A673 (cell line): Measurements from ENCODE around the gene KNDC1. TPM values are rescaled to one million over a fixed set of nuclear protein-coding genes. Genes with fewer than 3 reads are reported as not detected.
"Not testable (repeated sequence)": the region's sequence is repeated elsewhere in the genome, so short reads cannot be mapped to it uniquely, and the experiment has no call there.

Source experiments
- Bru-seq: library from RNA; stranded (reverse); fragments of 400-500 nt; gene quantifications from one replicate; lab custom pipeline; 2021; lab: Mats Ljungman, UMichigan
- BruChase-seq, 2 experiments: library from RNA; stranded (reverse); fragments of 400-500 nt; gene quantifications; one replicate each; lab custom pipeline; 2021; lab: Mats Ljungman, UMichigan
- BruUV-seq: library from RNA; stranded (reverse); fragments of 400-500 nt; replicated peaks from 2 replicates; lab custom pipeline; 2021; lab: Mats Ljungman, UMichigan
- CTCF ChIA-PET: fragments of 300-600 bp; sonication (Branson Sonifier 250); formaldehyde crosslinking; loops from one replicate; lab custom pipeline; 2022; ENCODE audit warnings: antibody characterized with exemption; lab: Charles Lee
- POLR2A ChIA-PET: fragments of 300-600 bp; sonication (Branson Sonifier 250); formaldehyde crosslinking; loops from one replicate; lab custom pipeline; 2022; ENCODE audit warnings: antibody characterized with exemption; ENCODE audit not compliant: low non-redundant PET; lab: Charles Lee
- DNase-seq: peaks from one replicate; pipeline ENCODE4 v3.0.0-alpha.2; 2015; ENCODE audit warnings: low spot score
- H3K27ac ChIP-seq: fragments of 200-600 bp; sonication (generic); 2 replicates; pipeline ENCODE4 v1.5.1; 2016; ENCODE audit warnings: mixed run types, low read depth, mild to moderate bottlenecking, mixed read lengths, antibody characterized with exemption, low read length; ENCODE audit not compliant: poor library complexity, severe bottlenecking
- H3K27me3 ChIP-seq: fragments of 200-600 bp; sonication (generic); replicated peaks from 2 replicates; pipeline ENCODE4 v1.6.1; 2017; ENCODE audit warnings: mixed run types, low read depth, mild to moderate bottlenecking, mixed read lengths, antibody characterized with exemption, low read length; ENCODE audit not compliant: insufficient read depth, poor library complexity
- H3K36me3 ChIP-seq: fragments of 200-600 bp; sonication (generic); 2 replicates; pipeline ENCODE4 v1.6.1; 2016; ENCODE audit warnings: mixed run types, mild to moderate bottlenecking, mixed read lengths, antibody characterized with exemption, low read length; ENCODE audit not compliant: insufficient read depth, poor library complexity, severe bottlenecking
- H3K4me1 ChIP-seq: fragments of 200-600 bp; sonication (generic); 2 replicates; pipeline ENCODE4 v1.6.1; 2017; ENCODE audit warnings: mixed run types, mild to moderate bottlenecking, mixed read lengths, antibody characterized with exemption, low read length; ENCODE audit not compliant: insufficient read depth, poor library complexity, severe bottlenecking
- H3K4me3 ChIP-seq: fragments of 200-600 bp; sonication (generic); 2 replicates; pipeline ENCODE4 v1.5.1; 2016; ENCODE audit warnings: low read depth, mixed run types, mild to moderate bottlenecking, mixed read lengths, low read length; ENCODE audit not compliant: poor library complexity, severe bottlenecking
- H3K9me3 ChIP-seq: fragments of 200-600 bp; sonication (generic); 2 replicates; pipeline ENCODE4 v1.6.1; 2016; ENCODE audit warnings: mixed run types, low read depth, mild to moderate bottlenecking, mixed read lengths, antibody characterized with exemption, low read length; ENCODE audit not compliant: poor library complexity, severe bottlenecking
- CTCF ChIP-seq: fragments of 300-800, 200-600 bp; sonication (generic); conservative IDR thresholded peaks from 2 replicates; pipeline ENCODE4 v1.5.1; 2017; ENCODE audit warnings: low read depth, mild to moderate bottlenecking, antibody characterized with exemption, low read length, moderate library complexity, mixed read lengths
- EZH2 ChIP-seq: fragments of 200-600 bp; sonication (generic); IDR thresholded peaks from 2 replicates; pipeline ENCODE4 v1.6.1; 2017; ENCODE audit warnings: borderline replicate concordance, low read depth, mild to moderate bottlenecking, mixed read lengths, antibody characterized with exemption, low read length; ENCODE audit not compliant: poor library complexity, severe bottlenecking
- intact Hi-C: fragments of 100-400 bp; cut with micrococcal nuclease; formaldehyde crosslinking; loops from one replicate; pipeline ENCODE4 v1.10.0; 2022; ENCODE audit not compliant: unreplicated experiment
- long read RNA-seq: library from polyadenylated mRNA; stranded (forward); transcript quantifications from one replicate; pipeline ENCODE4 v2.0.0, GENCODE V29; 2022
- total RNA-seq: library from RNA; stranded (reverse); gene quantifications from 2 replicates; pipeline ENCODE4 v1.2.3, GENCODE V29; 2021

Gene KNDC1, protein sequence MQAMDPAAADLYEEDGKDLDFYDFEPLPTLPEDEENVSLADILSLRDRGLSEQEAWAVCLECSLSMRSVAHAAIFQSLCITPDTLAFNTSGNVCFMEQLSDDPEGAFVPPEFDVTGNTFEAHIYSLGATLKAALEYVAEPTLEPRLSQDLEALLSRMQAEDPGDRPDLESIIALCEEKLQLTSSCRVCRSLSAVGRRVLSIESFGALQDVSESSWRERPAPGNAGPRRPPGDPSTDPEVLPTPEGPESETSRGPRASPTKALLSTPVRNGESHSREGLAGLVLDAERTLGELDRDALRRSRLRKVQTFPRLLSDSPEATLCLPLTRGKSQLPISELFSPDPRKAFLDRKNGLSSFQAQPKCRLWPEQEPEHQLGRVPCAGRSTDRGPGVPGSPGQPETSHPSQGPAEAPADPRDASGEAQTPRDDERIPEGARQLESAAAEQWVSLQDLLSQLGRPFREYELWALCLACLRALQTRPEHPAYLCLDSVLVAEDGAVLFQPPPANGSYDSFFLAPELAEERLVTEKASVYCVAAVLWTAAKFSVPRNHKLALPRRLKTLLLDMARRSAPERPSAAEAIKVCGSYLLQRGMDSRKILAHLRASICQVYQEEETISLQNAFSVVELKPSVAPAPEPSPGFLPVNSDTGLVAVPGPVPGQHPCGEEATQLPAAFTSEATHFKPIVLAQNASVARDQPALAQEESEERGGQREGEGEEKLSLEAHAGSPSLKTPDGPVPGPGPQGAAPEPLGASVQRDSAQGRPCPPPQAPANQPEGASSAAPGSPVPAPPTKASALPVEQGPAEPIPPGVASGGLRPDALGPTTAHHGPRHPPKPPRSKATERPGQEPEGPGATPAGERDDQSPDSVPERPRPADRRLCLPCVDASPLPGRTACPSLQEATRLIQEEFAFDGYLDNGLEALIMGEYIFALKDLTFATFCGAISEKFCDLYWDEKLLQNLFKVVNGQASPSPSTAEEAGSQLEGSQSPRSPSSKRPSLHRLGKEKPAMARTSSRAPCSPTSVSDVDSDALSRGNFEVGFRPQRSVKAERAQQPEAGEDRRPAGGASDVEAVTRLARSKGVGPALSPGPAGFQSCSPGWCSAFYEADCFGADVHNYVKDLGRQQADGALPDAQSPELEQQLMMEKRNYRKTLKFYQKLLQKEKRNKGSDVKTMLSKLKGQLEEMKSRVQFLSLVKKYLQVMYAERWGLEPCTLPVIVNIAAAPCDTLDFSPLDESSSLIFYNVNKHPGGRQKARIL (N-terminal part only)
- not detected in 2 replicates for total RNA-seq
- not detected for Bru-seq, nascent RNA
- BruChase-seq, experiment 1, labeled RNA remaining after a 2-hour chase, result percentile 1 among the genes with signal in this experiment
- percentile 3 among the genes with signal in this experiment for BruChase-seq, experiment 2, labeled RNA remaining after a 6-hour chase
- long read RNA-seq, partial matches to known transcripts, result 1 of 2 reads
- long read RNA-seq, other reads (novel, unspliced or antisense), result 1 of 2 reads

GRCh38 chr10:133159950-133160825 lies at the start of gene KNDC1:
KNDC1 (plus strand) TSS chr10:133160219; CDS start chr10:133160468, 249 bp downstream.
- H3K4me1 ChIP-seq, result peaks cover 12% of the 10 kb centered on the region
- BruUV-seq, result no TSS peak
- H3K4me3 ChIP-seq, result peak within 1 kb of the TSS; percentile 40
- CTCF ChIA-PET, result no interaction called here
- no peak within 1 kb of the TSS for H3K27ac ChIP-seq
- H3K36me3 ChIP-seq, result no peaks in the 10 kb centered on the region
- intact Hi-C loops, result no loop called here
- peaks cover 52% of the 10 kb centered on the region for H3K27me3 ChIP-seq
- POLR2A ChIA-PET, result no interaction called here
- H3K9me3 ChIP-seq, result no peaks in the 10 kb centered on the region
- no peak for TF ChIP-seq EZH2
- TF ChIP-seq CTCF, result no peak
- DNase-seq, result no peak

- TF ChIP-seq EZH2 (no peak), CTCF (no peak)
- no TSS peak for BruUV-seq
- ChIA-PET POLR2A (no interaction called here), CTCF (no interaction called here)
- no peaks in the 10 kb centered on the region for H3K4me1 ChIP-seq
- no peak for DNase-seq
- H3K4me3 ChIP-seq, result no peak overlapping the region
- no peak overlapping the region for H3K27ac ChIP-seq
- no peaks in the 10 kb centered on the region for H3K9me3 ChIP-seq
- H3K36me3 ChIP-seq, result no peaks in the 10 kb centered on the region
- intact Hi-C loops, result no loop called here
- no peaks in the 10 kb centered on the region for H3K27me3 ChIP-seq
These were observed 49.3 kb upstream of the KNDC1 start for GRCh38 chr10:133110609-133111275.

DNA sequence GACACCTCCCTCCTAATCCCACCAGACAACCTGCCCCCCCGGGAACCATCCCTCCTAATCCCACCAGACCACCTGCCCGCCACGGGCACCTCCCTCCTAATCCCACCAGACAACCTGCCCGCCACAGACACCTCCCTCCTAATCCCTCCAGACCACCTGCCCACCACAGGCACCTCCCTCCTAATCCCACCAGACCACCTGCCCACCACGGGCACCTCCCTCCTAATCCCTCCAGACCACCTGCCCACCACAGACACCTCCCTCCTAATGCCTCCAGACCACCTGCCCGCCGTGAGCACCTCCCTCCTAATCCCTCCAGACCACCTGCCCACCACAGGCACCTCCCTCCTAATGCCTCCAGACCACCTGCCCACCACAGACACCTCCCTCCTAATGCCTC lies 48.4 kb upstream of the KNDC1 start:
- H3K4me1 ChIP-seq, H3K27me3 ChIP-seq, BruUV-seq, H3K4me3 ChIP-seq, DNase-seq, H3K27ac ChIP-seq, CTCF ChIA-PET, POLR2A ChIA-PET, H3K36me3 ChIP-seq, intact Hi-C loops, H3K9me3 ChIP-seq: not testable (repeated sequence)
